OCI-LY7 (cell line): ENCODE results near the gene IGFBP3. TPM values are rescaled to one million over a fixed set of nuclear protein-coding genes. Genes with fewer than 3 reads are reported as not detected.

Source experiments
- BruUV-seq: library from RNA; stranded (reverse); fragments of 400-500 nt; replicated peaks from 2 replicates; lab custom pipeline; 2021; lab: Mats Ljungman, UMichigan
- CTCF ChIA-PET: fragments of 300-600 bp; sonication (Branson Sonifier 250); formaldehyde crosslinking; loops from one replicate; lab custom pipeline; 2022; ENCODE audit warnings: antibody characterized with exemption; ENCODE audit not compliant: unreplicated experiment; lab: Charles Lee
- POLR2A ChIA-PET: fragments of 300-600 bp; sonication (Branson Sonifier 250); formaldehyde crosslinking; loops from one replicate; lab custom pipeline; 2022; ENCODE audit warnings: antibody characterized with exemption; lab: Charles Lee
- DNase-seq: peaks from one replicate; pipeline ENCODE4 v3.0.0-alpha.2; 2015; ENCODE audit warnings: low spot score
- H2AFZ ChIP-seq: fragments of 200-600 bp; sonication (generic), shearing (Covaris generic); 2 replicates; pipeline ENCODE4 v1.6.1; 2014; ENCODE audit warnings: mild to moderate bottlenecking, antibody characterized with exemption, low read length, moderate library complexity
- H3K27ac ChIP-seq: fragments of 200-600 bp; sonication (generic); 2 replicates; pipeline ENCODE4 v1.5.1; 2014; ENCODE audit warnings: mixed run types, low read depth, mild to moderate bottlenecking, moderate library complexity, low read length, inconsistent platforms; ENCODE audit not compliant: poor library complexity, severe bottlenecking
- H3K36me3 ChIP-seq: fragments of 200-600 bp; sonication (generic); 2 replicates; pipeline ENCODE4 v1.6.1; 2014; ENCODE audit warnings: mild to moderate bottlenecking, antibody characterized with exemption, low read length, moderate library complexity, mixed read lengths; ENCODE audit not compliant: insufficient read depth
- H3K4me1 ChIP-seq: fragments of 200-600 bp; sonication (generic); 2 replicates; pipeline ENCODE4 v1.5.1; 2014; ENCODE audit warnings: mild to moderate bottlenecking, low read length; ENCODE audit not compliant: insufficient read depth, poor library complexity, severe bottlenecking
- H3K4me2 ChIP-seq: fragments of 200-600 bp; sonication (generic); 2 replicates; pipeline ENCODE4 v1.6.1; 2014; ENCODE audit warnings: mild to moderate bottlenecking, low read length
- H3K4me3 ChIP-seq: fragments of 200-600 bp; sonication (generic); 2 replicates; pipeline ENCODE4 v1.5.1; 2014; ENCODE audit warnings: mild to moderate bottlenecking, low read depth, low read length; ENCODE audit not compliant: poor library complexity, severe bottlenecking
- H3K79me2 ChIP-seq: fragments of 200-600 bp; sonication (generic); 2 replicates; pipeline ENCODE4 v1.6.1; 2016; ENCODE audit warnings: low read depth, mild to moderate bottlenecking, low read length, moderate library complexity, mixed read lengths; ENCODE audit not compliant: insufficient read depth
- H3K9me2 ChIP-seq: fragments of 200-600 bp; sonication (generic); 2 replicates; pipeline ENCODE4 v1.6.1; 2016; ENCODE audit warnings: mild to moderate bottlenecking, low read length, mixed read lengths; ENCODE audit not compliant: insufficient read depth
- H3K9me3 ChIP-seq: fragments of 200-600 bp; sonication (generic); 2 replicates; pipeline ENCODE4 v1.6.1; 2014; ENCODE audit warnings: mild to moderate bottlenecking, mixed run types, low read length, mixed read lengths
- H4K20me1 ChIP-seq: fragments of 200-600 bp; sonication (generic); 2 replicates; pipeline ENCODE4 v1.6.1; 2014; ENCODE audit warnings: mild to moderate bottlenecking, antibody characterized with exemption, low read length, moderate library complexity, mixed read lengths; ENCODE audit not compliant: insufficient read depth
- CTCF ChIP-seq: fragments of 200-600 bp; sonication (generic); conservative IDR thresholded peaks from 2 replicates; pipeline ENCODE4 v1.5.1; 2014; ENCODE audit warnings: mild to moderate bottlenecking, antibody characterized with exemption, low read length, moderate library complexity, mixed read lengths
- EZH2phosphoT487 ChIP-seq: fragments of 200-600 bp; sonication (generic); IDR thresholded peaks from 2 replicates; pipeline ENCODE4 v1.6.1; 2018; ENCODE audit warnings: low read depth, borderline replicate concordance, mild to moderate bottlenecking, mixed run types, antibody characterized with exemption, low read length, moderate library complexity, mixed read lengths
- intact Hi-C: fragments of 100-400 bp; cut with micrococcal nuclease; formaldehyde crosslinking; loops from one replicate; pipeline ENCODE4 v1.10.0; 2022; ENCODE audit not compliant: unreplicated experiment
- total RNA-seq, 2 experiments: library from RNA; depleted of rRNA in 1 of 2; stranded (reverse); fragments of >200 nt in 1 of 2; shearing (Covaris generic) in 1 of 2; gene quantifications; 2 replicates each; pipeline ENCODE4 v1.2.3, GENCODE V29; 2014 to 2022

The IGFBP3 gene
- total RNA-seq, 2 experiments from 2014 or later, result not detected

GRCh38 chr7:45869426-45869825 is 51.6 kb downstream of the IGFBP3 start:
- H4K20me1 ChIP-seq, result no peaks in the 10 kb centered on the region
- H3K4me3 ChIP-seq, result no peak overlapping the region
- intact Hi-C loops, result no loop called here
- no peak for DNase-seq
- TF ChIP-seq CTCF (no peak), EZH2phosphoT487 (no peak)
- no peaks in the 10 kb centered on the region for H3K36me3 ChIP-seq
- no peak overlapping the region for H3K4me2 ChIP-seq
- no TSS peak for BruUV-seq
- POLR2A ChIA-PET, result interaction anchor here (0.6 kb wide), 1 partner anchor 235 kb away, joined by 3 read pairs; no protein-coding TSS in a partner anchor
- H3K9me2 ChIP-seq, result no peaks in the 10 kb centered on the region
- H3K79me2 ChIP-seq, result no peaks in the 10 kb centered on the region
- H3K4me1 ChIP-seq, result no peaks in the 10 kb centered on the region
- H3K9me3 ChIP-seq, result no peaks in the 10 kb centered on the region
- CTCF ChIA-PET, result no interaction called here
- H2AFZ ChIP-seq, result no peak overlapping the region
- H3K27ac ChIP-seq, result no peak overlapping the region

GRCh38 chr7:45867471-45867870 is 53.6 kb downstream of the IGFBP3 start:
- BruUV-seq, result no TSS peak
- CTCF ChIA-PET, result no interaction called here
- H2AFZ ChIP-seq, result no peak overlapping the region
- no peaks in the 10 kb centered on the region for H3K9me3 ChIP-seq
- TF ChIP-seq CTCF (no peak), EZH2phosphoT487 (no peak)
- POLR2A ChIA-PET, result interaction anchor here (0.9 kb wide), 1 partner anchor 9 kb away, joined by 3 read pairs; no protein-coding TSS in a partner anchor
- no peak overlapping the region for H3K4me2 ChIP-seq
- intact Hi-C loops, result no loop called here
- no peak overlapping the region for H3K27ac ChIP-seq
- no peaks in the 10 kb centered on the region for H3K9me2 ChIP-seq
- no peaks in the 10 kb centered on the region for H3K4me1 ChIP-seq
- H3K79me2 ChIP-seq, result no peaks in the 10 kb centered on the region
- no peak overlapping the region for H3K4me3 ChIP-seq
- no peak for DNase-seq
- H4K20me1 ChIP-seq, result no peaks in the 10 kb centered on the region
- H3K36me3 ChIP-seq, result no peaks in the 10 kb centered on the region

- Histone ChIP-seq H3K9me3 (no peaks in the 10 kb centered on the region), H3K4me3 (no peak overlapping the region), H2AFZ (no peak overlapping the region), H3K9me2 (no peaks in the 10 kb centered on the region), H3K79me2 (no peaks in the 10 kb centered on the region), H3K27ac (no peak overlapping the region), H3K4me2 (no peak overlapping the region), H4K20me1 (no peaks in the 10 kb centered on the region), H3K4me1 (no peaks in the 10 kb centered on the region), H3K36me3 (no peaks in the 10 kb centered on the region)
- ChIA-PET POLR2A (no interaction called here), CTCF (no interaction called here)
- intact Hi-C loops, result no loop called here
- no TSS peak for BruUV-seq
- no peak for TF ChIP-seq EZH2phosphoT487
- no peak for TF ChIP-seq CTCF
- no peak for DNase-seq
Observed at GRCh38 chr7:45865594-45866410, 55.3 kb downstream of the IGFBP3 start.
